ENCODE results near the gene VPS11.

GRCh38 chr11:119099711-119100110, 32.1 kb downstream of the VPS11 start:
- TF ChIP-seq CTCF (IDR thresholded peaks at IDR 0.05) (no peak), POLR2A (IDR thresholded peaks at IDR 0.05; ENCODE audit: low read depth) (no peak), EP300 (IDR thresholded peaks at IDR 0.05) (no peak), POLR2AphosphoS5 (IDR thresholded peaks at IDR 0.05) (no peak)
